ENCODE data around the gene PEX11B. TPM values are rescaled to one million over a fixed set of nuclear protein-coding genes. Genes with fewer than 3 reads are reported as not detected.
"Not testable (repeated sequence)": the region's sequence is repeated elsewhere in the genome, so short reads cannot be mapped to it uniquely, and the experiment has no call there.

The PEX11B gene
- total RNA-seq, 1 donor, result 28.5 TPM

- H3K4me3 ChIP-seq (ENCODE audit: low read depth, low read length), result no peak overlapping the region
- DNase-seq (ENCODE audit: low read depth), result no peak
- no peak for TF ChIP-seq CTCF (IDR thresholded peaks at IDR 0.05; ENCODE audit: insufficient read depth, low read depth, low read length)
These were observed 23.9 kb upstream of the PEX11B start for GRCh38 chr1:145942405-145942804.

GRCh38 chr1:145937436-145937835, 18.9 kb upstream of the PEX11B start:
- no peak for TF ChIP-seq CTCF (IDR thresholded peaks at IDR 0.05; ENCODE audit: insufficient read depth, low read depth, low read length)

GRCh38 chr1:145936247-145936646, 17.7 kb upstream of the PEX11B start:
- DNase-seq (ENCODE audit: low read depth), result no peak
- no peak for TF ChIP-seq CTCF (IDR thresholded peaks at IDR 0.05; ENCODE audit: insufficient read depth, low read depth, low read length)
- no peak overlapping the region for H3K4me3 ChIP-seq (ENCODE audit: low read depth, low read length)

More at GRCh38 chr1:145937436-145937835, 18.9 kb upstream of the PEX11B start:
- DNase-seq (ENCODE audit: low read depth), result no peak
- no peak overlapping the region for H3K4me3 ChIP-seq (ENCODE audit: low read depth, low read length)

GRCh38 chr1:145935708-145936107, 17.2 kb upstream of the PEX11B start:
- H3K4me3 ChIP-seq (ENCODE audit: low read depth, low read length), result no peak overlapping the region
- DNase-seq (ENCODE audit: low read depth), result no peak
- TF ChIP-seq CTCF (IDR thresholded peaks at IDR 0.05; ENCODE audit: insufficient read depth, low read depth, low read length), result no peak

GRCh38 chr1:145932522-145933009, 14.0 kb upstream of the PEX11B start:
- H3K4me3 ChIP-seq (ENCODE audit: low read depth, low read length); DNase-seq (ENCODE audit: low read depth): not testable (repeated sequence)

GRCh38 chr1:145927916-145928643, 9.6 kb upstream of the PEX11B start:
- no peak for DNase-seq (ENCODE audit: low read depth)
- peak overlapping the region; percentile 88 for H3K4me3 ChIP-seq (ENCODE audit: low read depth, low read length)
- TF ChIP-seq CTCF (IDR thresholded peaks at IDR 0.05; ENCODE audit: insufficient read depth, low read depth, low read length), result no peak

- peak; percentile 72 for TF ChIP-seq CTCF (IDR thresholded peaks at IDR 0.05; ENCODE audit: insufficient read depth, low read depth, low read length)
These were observed 8.8 kb upstream of the PEX11B start, which contains the start of gene RBM8A for GRCh38 chr1:145927063-145927886. RBM8A (minus strand) TSS chr1:145927484; CDS start chr1:145927426, 58 bp downstream.

More at GRCh38 chr1:145927063-145927886, 8.8 kb upstream of the PEX11B start, which contains the start of gene RBM8A:
- peak within 1 kb of the TSS; percentile 88 for H3K4me3 ChIP-seq (ENCODE audit: low read depth, low read length)
- peak; percentile 99 for DNase-seq (ENCODE audit: low read depth)

Measured in fibroblast of villous mesenchyme (primary cell).